HEK293 (cell line): ENCODE data around the gene USP33.
A peak's percentile ranks its signal among the peaks of the same experiment; 100 is the strongest.

ENCODE experiments used
- AEBP2 ChIP-seq: fragments of 450-650 bp; formaldehyde crosslinking; IDR thresholded peaks from 2 replicates; pipeline ENCODE4 v1.5.1; 2016; ENCODE audit warnings: missing biosample characterization, missing genetic modification characterization, borderline replicate concordance
- EGR2 ChIP-seq: fragments of 450-650 bp; formaldehyde crosslinking; IDR thresholded peaks from 2 replicates; pipeline ENCODE4 v1.5.1; 2016; ENCODE audit warnings: low read depth, missing biosample characterization, missing genetic modification characterization
- HIC1 ChIP-seq: fragments of 450-650 bp; formaldehyde crosslinking; IDR thresholded peaks from 2 replicates; pipeline ENCODE4 v1.5.1; 2016; ENCODE audit warnings: missing biosample characterization, missing genetic modification characterization
- MYNN ChIP-seq: fragments of 450-650 bp; formaldehyde crosslinking; IDR thresholded peaks from 2 replicates; pipeline ENCODE4 v1.5.1; 2016; ENCODE audit warnings: missing biosample characterization, missing genetic modification characterization, borderline replicate concordance
- REPIN1 ChIP-seq: fragments of 450-650 bp; formaldehyde crosslinking; IDR thresholded peaks from 2 replicates; pipeline ENCODE4 v1.5.1; 2017; ENCODE audit warnings: missing biosample characterization, missing genetic modification characterization, low read depth
- ZBTB48 ChIP-seq: fragments of 450-650 bp; formaldehyde crosslinking; IDR thresholded peaks from 2 replicates; pipeline ENCODE4 v1.5.1; 2016; ENCODE audit warnings: missing biosample characterization, missing genetic modification characterization
- ZFP3 ChIP-seq: fragments of 450-650 bp; formaldehyde crosslinking; IDR thresholded peaks from 2 replicates; pipeline ENCODE4 v1.5.1; 2016; ENCODE audit warnings: low read depth, missing biosample characterization, missing genetic modification characterization
- ZNF112 ChIP-seq: fragments of 450-650 bp; formaldehyde crosslinking; IDR thresholded peaks from 2 replicates; pipeline ENCODE4 v1.5.0; 2017; ENCODE audit warnings: missing biosample characterization, missing genetic modification characterization
- ZNF114 ChIP-seq: fragments of 450-650 bp; formaldehyde crosslinking; IDR thresholded peaks from 2 replicates; pipeline ENCODE4 v1.5.0; 2017; ENCODE audit warnings: missing biosample characterization, missing genetic modification characterization
- ZNF280D ChIP-seq: fragments of 450-650 bp; formaldehyde crosslinking; IDR thresholded peaks from 2 replicates; pipeline ENCODE4 v1.5.1; 2016; ENCODE audit warnings: missing biosample characterization, missing genetic modification characterization
- ZNF354C ChIP-seq: fragments of 450-650 bp; formaldehyde crosslinking; IDR thresholded peaks from 2 replicates; pipeline ENCODE4 v1.5.1; 2016; ENCODE audit warnings: missing biosample characterization, missing genetic modification characterization, low read depth, borderline replicate concordance
- ZNF394 ChIP-seq: fragments of 450-650 bp; formaldehyde crosslinking; IDR thresholded peaks from 2 replicates; pipeline ENCODE4 v1.5.1; 2016; ENCODE audit warnings: missing biosample characterization, missing genetic modification characterization, mild to moderate bottlenecking, moderate library complexity, borderline replicate concordance
- ZNF548 ChIP-seq: fragments of 450-650 bp; formaldehyde crosslinking; IDR thresholded peaks from 2 replicates; pipeline ENCODE4 v1.5.1; 2016; ENCODE audit warnings: missing biosample characterization, missing genetic modification characterization
- ZNF560 ChIP-seq: fragments of 450-650 bp; formaldehyde crosslinking; IDR thresholded peaks from 2 replicates; pipeline ENCODE4 v1.5.1; 2017; ENCODE audit warnings: missing biosample characterization, missing genetic modification characterization, borderline replicate concordance
- ZNF639 ChIP-seq: fragments of 450-650 bp; formaldehyde crosslinking; IDR thresholded peaks from 2 replicates; pipeline ENCODE4 v1.5.1; 2016; ENCODE audit warnings: missing biosample characterization, missing genetic modification characterization
- ZNF658 ChIP-seq: fragments of 450-650 bp; formaldehyde crosslinking; IDR thresholded peaks from 2 replicates; pipeline ENCODE4; 2016; ENCODE audit warnings: missing biosample characterization, missing genetic modification characterization
- ZNF704 ChIP-seq: fragments of 450-650 bp; formaldehyde crosslinking; IDR thresholded peaks from 2 replicates; pipeline ENCODE4 v1.5.1; 2016; ENCODE audit warnings: missing biosample characterization, missing genetic modification characterization
- ZNF76 ChIP-seq: fragments of 450-650 bp; formaldehyde crosslinking; IDR thresholded peaks from 2 replicates; pipeline ENCODE4; 2016; ENCODE audit warnings: low read depth, missing biosample characterization, missing genetic modification characterization, borderline replicate concordance
- ZNF843 ChIP-seq: fragments of 450-650 bp; formaldehyde crosslinking; IDR thresholded peaks from 2 replicates; pipeline ENCODE4 v1.5.1; 2016; ENCODE audit warnings: missing biosample characterization, missing genetic modification characterization
- TF ChIP-seq, protein P1 (sequence below): fragments of 450-650 bp; formaldehyde crosslinking; conservative IDR thresholded peaks from 2 replicates; pipeline ENCODE4 v1.5.1; 2016; ENCODE audit warnings: low read depth, missing biosample characterization, missing genetic modification characterization
- TF ChIP-seq, protein P2 (sequence below): fragments of 450-650 bp; formaldehyde crosslinking; IDR thresholded peaks from 2 replicates; pipeline ENCODE4 v1.5.1; 2017; ENCODE audit warnings: missing biosample characterization, mild to moderate bottlenecking, missing genetic modification characterization, moderate library complexity
- TF ChIP-seq, protein P3 (sequence below): fragments of 450-650 bp; formaldehyde crosslinking; IDR thresholded peaks from 2 replicates; pipeline ENCODE4 v1.5.1; 2016; ENCODE audit warnings: missing biosample characterization, missing genetic modification characterization

The USP33 gene

DNA sequence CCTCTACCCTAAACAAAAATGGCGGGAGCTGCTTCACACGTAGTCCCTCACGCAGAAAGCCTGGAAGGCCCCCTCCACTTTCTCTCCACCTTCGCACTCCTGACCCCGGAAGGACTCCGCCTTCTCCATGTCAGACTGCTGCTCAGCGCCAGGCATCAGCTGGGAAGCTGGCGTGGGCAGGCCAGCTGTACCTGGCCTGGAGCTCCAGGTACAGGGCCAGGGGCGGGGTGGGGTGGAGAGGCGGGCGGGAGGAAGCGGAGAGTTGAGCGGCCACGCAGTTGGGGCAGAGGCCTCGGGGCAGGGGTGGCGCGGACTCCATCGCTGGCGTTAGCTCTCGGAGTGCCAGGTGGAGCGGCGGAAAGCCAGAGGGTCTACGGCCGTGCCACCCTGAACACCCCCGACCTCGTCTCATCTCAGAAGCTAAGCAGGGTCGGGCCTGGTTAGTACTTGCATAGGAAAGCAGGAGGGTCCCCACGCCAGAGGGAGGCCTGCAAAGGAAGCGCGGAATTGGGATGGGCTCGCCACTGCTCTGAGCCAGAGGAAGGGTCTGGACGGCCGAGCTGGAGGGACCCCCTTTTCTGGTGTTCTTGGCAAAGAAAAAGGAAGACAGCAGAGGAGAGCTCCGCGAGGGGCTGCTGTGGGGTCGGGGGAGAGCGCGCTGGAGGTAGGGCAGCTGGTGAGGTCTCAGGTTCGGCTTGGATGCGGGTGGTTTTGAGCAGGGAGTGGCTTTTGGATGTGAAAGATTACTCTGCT is 20.1 kb upstream of the USP33 start, which contains the start of gene MIGA1 (continued):
- TF ChIP-seq ZBTB48 (tag by site-specific recombination) (no peak), ZNF114 (tag by site-specific recombination) (no peak), ZNF639 (tag by site-specific recombination) (0 out of 2 replicates have a peak, but pooled peaks have one; percentile 56), ZNF843 (tag by site-specific recombination) (peak; percentile 21; the same call in 1 of the 2 replicates), EGR2 (tag by site-specific recombination) (peak; percentile 86), REPIN1 (tag by site-specific recombination) (no peak), ZNF354C (tag by site-specific recombination) (no peak), ZNF280D (tag by site-specific recombination) (no peak), ZNF658 (tag by site-specific recombination) (no peak), ZNF394 (tag by site-specific recombination) (peak; percentile 87), HIC1 (peak; percentile 79), ZNF76 (tag by site-specific recombination) (peak; percentile 81), ZNF548 (tag by site-specific recombination) (no peak), ZNF560 (tag by site-specific recombination) (no peak), ZNF112 (no peak), ZFP3 (tag by site-specific recombination) (no peak), AEBP2 (no peak), ZNF704 (tag by site-specific recombination) (no peak), MYNN (no peak)
- TF ChIP-seq, protein P1, sequence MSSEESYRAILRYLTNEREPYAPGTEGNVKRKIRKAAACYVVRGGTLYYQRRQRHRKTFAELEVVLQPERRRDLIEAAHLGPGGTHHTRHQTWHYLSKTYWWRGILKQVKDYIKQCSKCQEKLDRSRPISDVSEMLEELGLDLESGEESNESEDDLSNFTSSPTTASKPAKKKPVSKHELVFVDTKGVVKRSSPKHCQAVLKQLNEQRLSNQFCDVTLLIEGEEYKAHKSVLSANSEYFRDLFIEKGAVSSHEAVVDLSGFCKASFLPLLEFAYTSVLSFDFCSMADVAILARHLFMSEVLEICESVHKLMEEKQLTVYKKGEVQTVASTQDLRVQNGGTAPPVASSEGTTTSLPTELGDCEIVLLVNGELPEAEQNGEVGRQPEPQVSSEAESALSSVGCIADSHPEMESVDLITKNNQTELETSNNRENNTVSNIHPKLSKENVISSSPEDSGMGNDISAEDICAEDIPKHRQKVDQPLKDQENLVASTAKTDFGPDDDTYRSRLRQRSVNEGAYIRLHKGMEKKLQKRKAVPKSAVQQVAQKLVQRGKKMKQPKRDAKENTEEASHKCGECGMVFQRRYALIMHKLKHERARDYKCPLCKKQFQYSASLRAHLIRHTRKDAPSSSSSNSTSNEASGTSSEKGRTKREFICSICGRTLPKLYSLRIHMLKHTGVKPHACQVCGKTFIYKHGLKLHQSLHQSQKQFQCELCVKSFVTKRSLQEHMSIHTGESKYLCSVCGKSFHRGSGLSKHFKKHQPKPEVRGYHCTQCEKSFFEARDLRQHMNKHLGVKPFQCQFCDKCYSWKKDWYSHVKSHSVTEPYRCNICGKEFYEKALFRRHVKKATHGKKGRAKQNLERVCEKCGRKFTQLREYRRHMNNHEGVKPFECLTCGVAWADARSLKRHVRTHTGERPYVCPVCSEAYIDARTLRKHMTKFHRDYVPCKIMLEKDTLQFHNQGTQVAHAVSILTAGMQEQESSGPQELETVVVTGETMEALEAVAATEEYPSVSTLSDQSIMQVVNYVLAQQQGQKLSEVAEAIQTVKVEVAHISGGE (tag by site-specific recombination), result peak; percentile 91
- TF ChIP-seq, protein P2, sequence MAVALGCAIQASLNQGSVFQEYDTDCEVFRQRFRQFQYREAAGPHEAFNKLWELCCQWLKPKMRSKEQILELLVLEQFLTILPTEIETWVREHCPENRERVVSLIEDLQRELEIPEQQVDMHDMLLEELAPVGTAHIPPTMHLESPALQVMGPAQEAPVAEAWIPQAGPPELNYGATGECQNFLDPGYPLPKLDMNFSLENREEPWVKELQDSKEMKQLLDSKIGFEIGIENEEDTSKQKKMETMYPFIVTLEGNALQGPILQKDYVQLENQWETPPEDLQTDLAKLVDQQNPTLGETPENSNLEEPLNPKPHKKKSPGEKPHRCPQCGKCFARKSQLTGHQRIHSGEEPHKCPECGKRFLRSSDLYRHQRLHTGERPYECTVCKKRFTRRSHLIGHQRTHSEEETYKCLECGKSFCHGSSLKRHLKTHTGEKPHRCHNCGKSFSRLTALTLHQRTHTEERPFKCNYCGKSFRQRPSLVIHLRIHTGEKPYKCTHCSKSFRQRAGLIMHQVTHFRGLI (tag by site-specific recombination), result peak; percentile 8; the same call in 1 of the 2 replicates
- TF ChIP-seq, protein P3, sequence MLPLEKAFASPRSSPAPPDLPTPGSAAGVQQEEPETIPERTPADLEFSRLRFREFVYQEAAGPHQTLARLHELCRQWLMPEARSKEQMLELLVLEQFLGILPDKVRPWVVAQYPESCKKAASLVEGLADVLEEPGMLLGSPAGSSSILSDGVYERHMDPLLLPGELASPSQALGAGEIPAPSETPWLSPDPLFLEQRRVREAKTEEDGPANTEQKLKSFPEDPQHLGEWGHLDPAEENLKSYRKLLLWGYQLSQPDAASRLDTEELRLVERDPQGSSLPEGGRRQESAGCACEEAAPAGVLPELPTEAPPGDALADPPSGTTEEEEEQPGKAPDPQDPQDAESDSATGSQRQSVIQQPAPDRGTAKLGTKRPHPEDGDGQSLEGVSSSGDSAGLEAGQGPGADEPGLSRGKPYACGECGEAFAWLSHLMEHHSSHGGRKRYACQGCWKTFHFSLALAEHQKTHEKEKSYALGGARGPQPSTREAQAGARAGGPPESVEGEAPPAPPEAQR, result no peak
